GM18867 (cell line): ENCODE data around the gene YTHDC2.
"Not testable (repeated sequence)": the region's sequence is repeated elsewhere in the genome, so short reads cannot be mapped to it uniquely, and the experiment has no call there.

Experiments
- ATAC-seq: cut with Tn5 transposase; IDR thresholded peaks from one replicate; pipeline ENCODE4 v1.9.1; 2021; ENCODE audit warnings: mild to moderate bottlenecking, moderate library complexity; ENCODE audit not compliant: unreplicated experiment

YTHDC2 gene

GRCh38 chr5:113600255-113600905, 86.9 kb downstream of the YTHDC2 start:
- no peak for ATAC-seq

GRCh38 chr5:113601423-113601822, 87.9 kb downstream of the YTHDC2 start:
- no peak for ATAC-seq

GRCh38 chr5:113603246-113603645, 89.8 kb downstream of the YTHDC2 start:
- ATAC-seq: not testable (repeated sequence)

- ATAC-seq: peak; percentile 86
Observed at GRCh38 chr5:113606298-113607134, 93.0 kb downstream of the YTHDC2 start.

- no peak for ATAC-seq
Observed at GRCh38 chr5:113607361-113607760, 93.9 kb downstream of the YTHDC2 start.

- no peak for ATAC-seq
Observed at GRCh38 chr5:113608113-113608596, 94.7 kb downstream of the YTHDC2 start.

- ATAC-seq: peak; percentile 79
Observed at GRCh38 chr5:113612060-113612496, 98.6 kb downstream of the YTHDC2 start.

GRCh38 chr5:113614191-113614590, 100.7 kb downstream of the YTHDC2 start:
- ATAC-seq: no peak

- ATAC-seq: no peak
Observed at GRCh38 chr5:113615708-113616107, 102.2 kb downstream of the YTHDC2 start.

GRCh38 chr5:113617191-113617796, 103.8 kb downstream of the YTHDC2 start:
- no peak for ATAC-seq

GRCh38 chr5:113632996-113633395, 119.5 kb downstream of the YTHDC2 start:
- no peak for ATAC-seq

- ATAC-seq: no peak
Observed at GRCh38 chr5:113634957-113635356, 121.5 kb downstream of the YTHDC2 start.

GRCh38 chr5:113641715-113642114, 128.2 kb downstream of the YTHDC2 start:
- no peak for ATAC-seq
